Stomach (tissue), 4 donors: ENCODE measurements around the gene CD81.

ENCODE experiments used
- CTCF ChIP-seq, 7 experiments: fragments of 450-650 bp in 4 of 7; fragments of 200-600 bp in 3 of 7; sonication (generic) in 3 of 7; IDR thresholded peaks; one replicate each; pipeline ENCODE4 v1.5.1; 2016 to 2019; ENCODE audit warnings: antibody characterized with exemption in 7 of 7, control low read depth in 2 of 7, mild to moderate bottlenecking in 1 of 7
- EP300 ChIP-seq: sonication (generic); formaldehyde crosslinking; IDR thresholded peaks from one replicate; pipeline ENCODE4 v1.6.1; 2017; ENCODE audit warnings: antibody characterized with exemption

- TF ChIP-seq CTCF (IDR thresholded peaks at IDR 0.05) = no peak
- TF ChIP-seq EP300 = no peak
Observed at GRCh38 chr11:2434008-2434407, 56.9 kb downstream of the CD81 start.
